ENCODE data around the gene PRDM15.

Gene PRDM15

DNA sequence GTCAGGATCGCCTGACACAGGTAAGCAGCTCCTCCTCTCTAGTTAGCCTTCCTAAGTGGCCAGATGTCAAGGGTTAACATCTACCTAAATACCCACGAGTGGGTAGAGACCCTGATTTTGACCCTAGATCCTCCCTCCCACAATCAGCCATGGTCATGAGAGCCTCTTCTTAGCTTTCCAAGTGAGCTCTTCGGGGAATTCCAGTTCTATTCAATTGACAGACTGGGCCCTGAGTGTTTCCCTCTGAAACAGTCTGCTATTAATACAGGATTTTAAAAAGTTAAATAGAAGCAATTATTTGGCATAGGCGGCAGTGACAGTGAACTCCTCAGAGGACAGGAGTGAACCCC, 46.6 kb upstream of the PRDM15 start:
- TF ChIP-seq, protein P1, sequence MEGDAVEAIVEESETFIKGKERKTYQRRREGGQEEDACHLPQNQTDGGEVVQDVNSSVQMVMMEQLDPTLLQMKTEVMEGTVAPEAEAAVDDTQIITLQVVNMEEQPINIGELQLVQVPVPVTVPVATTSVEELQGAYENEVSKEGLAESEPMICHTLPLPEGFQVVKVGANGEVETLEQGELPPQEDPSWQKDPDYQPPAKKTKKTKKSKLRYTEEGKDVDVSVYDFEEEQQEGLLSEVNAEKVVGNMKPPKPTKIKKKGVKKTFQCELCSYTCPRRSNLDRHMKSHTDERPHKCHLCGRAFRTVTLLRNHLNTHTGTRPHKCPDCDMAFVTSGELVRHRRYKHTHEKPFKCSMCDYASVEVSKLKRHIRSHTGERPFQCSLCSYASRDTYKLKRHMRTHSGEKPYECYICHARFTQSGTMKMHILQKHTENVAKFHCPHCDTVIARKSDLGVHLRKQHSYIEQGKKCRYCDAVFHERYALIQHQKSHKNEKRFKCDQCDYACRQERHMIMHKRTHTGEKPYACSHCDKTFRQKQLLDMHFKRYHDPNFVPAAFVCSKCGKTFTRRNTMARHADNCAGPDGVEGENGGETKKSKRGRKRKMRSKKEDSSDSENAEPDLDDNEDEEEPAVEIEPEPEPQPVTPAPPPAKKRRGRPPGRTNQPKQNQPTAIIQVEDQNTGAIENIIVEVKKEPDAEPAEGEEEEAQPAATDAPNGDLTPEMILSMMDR (IDR thresholded peaks at IDR 0.05; ENCODE audit: control extremely low read depth, extremely low read depth, low read depth, missing control alignments): no peak
- ChIA-PET POLR2A (no interaction called here), CTCF (interaction anchor here (1.1 to 1.8 kb wide), 3 partner anchors 10 to 46 kb away, joined by 4 to 6 read pairs (median 5); partner anchors contain the start of gene PRDM15)
- DNase-seq (ENCODE audit: extremely low spot score): no peak

DNA sequence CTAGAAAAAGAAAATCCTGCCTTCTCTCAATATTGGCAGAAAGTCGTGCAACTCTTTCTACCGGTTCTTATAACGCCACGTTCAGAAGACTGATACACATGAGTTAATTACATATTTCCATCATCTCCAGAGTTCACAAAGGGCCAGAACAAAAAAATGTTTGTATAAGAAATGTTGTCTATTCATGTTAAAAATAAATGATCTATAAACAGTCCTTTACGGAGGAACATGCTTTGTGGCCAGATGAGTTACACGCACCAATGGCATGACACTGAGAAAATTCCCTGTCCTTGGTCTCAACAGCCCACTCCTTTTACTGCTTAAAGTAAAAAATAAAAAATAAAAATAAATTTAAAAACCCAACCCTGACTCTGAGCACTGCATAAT, 45.2 kb upstream of the PRDM15 start:
- CTCF ChIA-PET: interaction anchor here (1.0 to 1.6 kb wide), 3 partner anchors 8 to 193 kb away, joined by 3 to 5 read pairs (median 4); no protein-coding TSS in a partner anchor
- DNase-seq (ENCODE audit: extremely low spot score): no peak
- TF ChIP-seq, protein P1 (IDR thresholded peaks at IDR 0.05; ENCODE audit: control extremely low read depth, extremely low read depth, low read depth, missing control alignments): no peak

DNA sequence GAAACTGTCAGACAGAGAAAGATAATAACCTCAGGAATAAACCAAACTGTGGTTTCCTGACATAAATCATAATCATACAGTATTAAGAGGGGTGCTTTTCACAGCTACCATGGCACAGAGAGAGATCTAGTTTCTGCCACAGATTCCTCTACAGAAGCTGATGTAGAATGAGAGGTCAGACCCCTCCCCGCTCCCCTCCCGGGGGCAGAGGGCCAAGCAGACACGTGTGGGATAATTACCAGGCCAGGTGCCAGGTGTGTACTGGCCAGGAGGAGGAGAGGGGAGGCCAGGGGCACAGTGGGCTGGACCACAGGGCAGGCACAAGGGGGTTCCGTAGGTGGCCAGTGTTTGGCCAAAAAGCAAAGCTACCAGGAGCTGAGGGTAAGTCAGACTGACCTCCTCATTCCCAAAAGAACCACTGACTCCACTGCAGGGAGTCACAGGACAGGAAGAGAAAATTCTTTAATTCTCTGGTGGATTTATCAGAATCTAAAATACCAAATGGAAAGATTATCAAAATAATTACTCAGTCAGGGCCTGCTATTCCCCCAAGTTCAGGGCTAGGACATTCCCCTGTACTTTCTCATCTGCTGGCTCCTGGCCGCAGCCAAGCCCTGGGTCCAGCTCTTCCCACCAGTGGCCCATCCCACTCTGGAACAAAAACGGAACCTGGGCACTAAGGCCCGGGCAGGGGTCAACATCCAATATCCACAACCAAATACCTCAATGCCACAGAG, 44.7 kb upstream of the PRDM15 start:
- DNase-seq (ENCODE audit: extremely low spot score): no peak
- POLR2A ChIA-PET: no interaction called here
- CTCF ChIA-PET: interaction anchor here (1.0 to 1.6 kb wide), 3 partner anchors 9 to 194 kb away, joined by 3 to 5 read pairs (median 3); no protein-coding TSS in a partner anchor
- TF ChIP-seq, protein P1 (IDR thresholded peaks at IDR 0.05; ENCODE audit: control extremely low read depth, extremely low read depth, low read depth, missing control alignments): no peak

More for the DNA sequence above, 45.2 kb upstream of the PRDM15 start:
- POLR2A ChIA-PET: no interaction called here

DNA sequence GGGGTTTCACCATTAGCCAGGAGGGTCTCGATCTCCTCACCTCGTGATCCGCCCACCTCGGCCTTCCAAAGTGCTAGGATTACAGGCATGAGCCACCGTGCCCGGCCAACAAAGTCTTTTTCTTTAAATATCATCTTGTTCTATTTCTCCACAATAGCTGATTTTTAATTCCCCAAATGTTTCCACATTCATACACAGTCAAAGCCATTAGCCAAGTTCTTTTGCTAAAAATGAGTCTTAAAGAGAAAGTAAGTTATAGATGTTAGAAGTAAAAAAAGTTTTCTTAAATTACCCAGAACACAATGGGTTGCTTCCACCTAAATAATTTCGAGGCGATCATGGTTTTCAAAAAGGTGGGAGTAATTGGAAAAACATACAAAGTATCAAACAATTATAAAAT, 44.0 kb upstream of the PRDM15 start:
- ChIA-PET POLR2A (no interaction called here), CTCF (interaction anchor here (1.1 to 1.6 kb wide), 2 partner anchors 8 to 194 kb away, joined by 3 to 5 read pairs; no protein-coding TSS in a partner anchor)
- DNase-seq (ENCODE audit: extremely low spot score): no peak
- TF ChIP-seq, protein P1 (IDR thresholded peaks at IDR 0.05; ENCODE audit: control extremely low read depth, extremely low read depth, low read depth, missing control alignments): no peak

DNA sequence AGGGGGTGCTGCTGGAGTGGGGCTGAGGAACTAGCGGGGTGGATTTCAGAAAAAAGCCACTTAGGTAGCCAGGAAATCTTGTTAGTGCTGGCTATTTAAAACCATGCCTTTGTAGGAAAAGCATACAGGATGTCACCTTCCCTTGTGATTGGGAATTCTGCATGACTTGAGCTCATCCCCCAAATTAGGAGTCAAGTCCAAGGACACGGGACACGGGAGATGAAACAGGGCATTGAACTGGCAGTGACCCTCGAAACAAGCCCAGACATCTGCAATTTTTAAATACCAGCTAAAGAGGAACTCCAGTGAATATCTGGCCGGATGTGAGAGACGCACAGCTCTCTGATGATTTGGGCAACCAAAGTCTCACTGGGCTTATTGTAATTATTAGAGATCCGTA, 41.9 kb upstream of the PRDM15 start:
- TF ChIP-seq, protein P1 (IDR thresholded peaks at IDR 0.05; ENCODE audit: control extremely low read depth, extremely low read depth, low read depth, missing control alignments): no peak
- ChIA-PET POLR2A (no interaction called here), CTCF (interaction anchor here (0.7 to 1.7 kb wide), 2 partner anchors 43 to 196 kb away, joined by 3 to 5 read pairs; no protein-coding TSS in a partner anchor)
- DNase-seq (ENCODE audit: extremely low spot score): no peak

DNA sequence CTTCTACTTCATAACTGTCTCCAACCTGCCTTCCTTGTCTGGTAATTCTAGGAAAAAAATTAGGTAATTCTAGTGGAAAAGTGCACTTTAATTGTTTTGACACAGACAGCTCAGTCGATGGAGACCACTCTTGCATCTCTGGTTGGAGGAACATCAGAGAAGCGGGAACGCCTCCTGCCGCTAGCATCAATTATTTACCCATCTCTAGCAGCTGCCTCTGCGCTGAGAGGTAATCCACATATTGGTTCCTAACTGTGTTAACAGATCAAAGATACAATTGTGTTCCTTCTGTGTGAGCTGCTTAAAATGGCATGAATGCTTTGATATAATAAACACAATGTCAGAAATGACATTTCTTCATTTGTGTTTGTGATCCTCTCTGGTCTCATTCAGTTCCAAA, 41.3 kb upstream of the PRDM15 start:
- CTCF ChIA-PET: interaction anchor here (1.7 kb wide), 1 partner anchor 197 kb away, joined by 5 read pairs; no protein-coding TSS in a partner anchor
- POLR2A ChIA-PET: no interaction called here
- TF ChIP-seq, protein P1 (IDR thresholded peaks at IDR 0.05; ENCODE audit: control extremely low read depth, extremely low read depth, low read depth, missing control alignments): no peak
- DNase-seq (ENCODE audit: extremely low spot score): no peak
